LoVo (cell line): ENCODE measurements around the gene MMEL1.
"Not testable (repeated sequence)": the region's sequence is repeated elsewhere in the genome, so short reads cannot be mapped to it uniquely, and the experiment has no call there.

Experiments used
- DNase-seq: peaks from one replicate; pipeline ENCODE4 v3.0.0-alpha.2; 2016; ENCODE audit warnings: low spot score

Gene MMEL1, protein sequence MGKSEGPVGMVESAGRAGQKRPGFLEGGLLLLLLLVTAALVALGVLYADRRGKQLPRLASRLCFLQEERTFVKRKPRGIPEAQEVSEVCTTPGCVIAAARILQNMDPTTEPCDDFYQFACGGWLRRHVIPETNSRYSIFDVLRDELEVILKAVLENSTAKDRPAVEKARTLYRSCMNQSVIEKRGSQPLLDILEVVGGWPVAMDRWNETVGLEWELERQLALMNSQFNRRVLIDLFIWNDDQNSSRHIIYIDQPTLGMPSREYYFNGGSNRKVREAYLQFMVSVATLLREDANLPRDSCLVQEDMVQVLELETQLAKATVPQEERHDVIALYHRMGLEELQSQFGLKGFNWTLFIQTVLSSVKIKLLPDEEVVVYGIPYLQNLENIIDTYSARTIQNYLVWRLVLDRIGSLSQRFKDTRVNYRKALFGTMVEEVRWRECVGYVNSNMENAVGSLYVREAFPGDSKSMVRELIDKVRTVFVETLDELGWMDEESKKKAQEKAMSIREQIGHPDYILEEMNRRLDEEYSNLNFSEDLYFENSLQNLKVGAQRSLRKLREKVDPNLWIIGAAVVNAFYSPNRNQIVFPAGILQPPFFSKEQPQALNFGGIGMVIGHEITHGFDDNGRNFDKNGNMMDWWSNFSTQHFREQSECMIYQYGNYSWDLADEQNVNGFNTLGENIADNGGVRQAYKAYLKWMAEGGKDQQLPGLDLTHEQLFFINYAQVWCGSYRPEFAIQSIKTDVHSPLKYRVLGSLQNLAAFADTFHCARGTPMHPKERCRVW

DNA sequence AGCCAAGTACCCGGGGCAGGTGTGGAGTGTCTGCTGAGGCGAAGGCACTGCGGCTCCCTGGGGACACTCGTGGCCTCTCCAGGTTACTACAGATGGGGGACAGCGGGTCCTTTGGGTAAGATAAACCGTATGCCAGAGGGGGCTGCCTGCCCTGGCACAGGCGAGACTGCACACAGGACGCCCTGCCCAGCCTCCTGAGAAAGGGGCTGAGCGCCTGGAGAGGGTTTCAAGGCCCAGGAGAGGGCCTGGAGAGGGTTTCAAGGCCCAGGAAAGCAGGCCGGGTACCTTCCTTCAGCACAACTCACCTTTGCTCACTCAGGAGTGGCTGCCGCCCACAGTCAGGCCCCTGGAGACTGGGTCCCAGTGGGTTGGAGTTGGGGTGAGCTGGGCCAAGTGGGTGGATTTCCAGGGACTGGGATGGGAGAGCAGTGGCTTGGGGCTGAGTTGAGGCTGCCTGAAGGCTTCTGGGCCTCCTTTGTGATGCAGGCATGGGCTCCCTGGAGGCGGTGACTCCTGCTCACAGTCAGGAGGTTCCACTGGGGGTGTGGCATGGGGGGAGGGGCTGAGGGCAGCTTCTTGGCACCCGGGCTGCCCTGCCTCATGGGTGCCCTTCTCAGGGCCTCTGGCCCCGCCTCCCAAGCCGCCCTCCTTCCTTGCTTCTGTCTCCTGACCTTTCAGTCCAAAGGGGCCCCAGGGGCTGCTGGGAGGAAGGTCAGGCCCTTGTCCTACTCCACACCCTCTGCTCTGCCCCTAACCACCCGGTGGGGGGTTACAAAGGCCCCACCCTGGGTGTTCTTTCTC, at the start of gene MMEL1:
Gene MMEL1 (minus strand): TSS at position 456 of the 801 bp plus-strand sequence. CDS start 3,532 bp downstream, outside the sequence.
- no peak for DNase-seq

DNA sequence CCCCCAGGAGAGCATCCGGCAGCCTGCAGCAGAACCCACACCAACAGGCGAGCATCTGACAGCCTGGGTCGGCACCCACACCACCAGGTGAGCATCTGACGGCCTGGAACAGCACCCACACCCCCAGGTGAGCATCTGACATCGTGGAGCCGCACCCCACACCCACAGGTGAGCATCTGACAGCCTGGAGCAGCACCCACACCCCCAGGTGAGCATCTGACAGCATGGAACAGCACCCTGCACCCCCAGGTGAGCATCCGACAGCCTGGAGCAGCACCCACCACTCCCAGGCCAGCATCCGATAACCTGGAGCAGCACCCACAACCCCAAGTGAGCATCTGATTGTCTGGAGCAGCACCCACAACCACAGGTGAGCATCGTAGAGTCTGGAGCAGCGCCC, 43.9 kb upstream of the MMEL1 start:
- DNase-seq, result not testable (repeated sequence)

GRCh38 chr1:2671656-2672055, 38.8 kb upstream of the MMEL1 start:
- not testable (repeated sequence) for DNase-seq

- not testable (repeated sequence) for DNase-seq
Measured at GRCh38 chr1:2659806-2660205, 27.0 kb upstream of the MMEL1 start.

DNA sequence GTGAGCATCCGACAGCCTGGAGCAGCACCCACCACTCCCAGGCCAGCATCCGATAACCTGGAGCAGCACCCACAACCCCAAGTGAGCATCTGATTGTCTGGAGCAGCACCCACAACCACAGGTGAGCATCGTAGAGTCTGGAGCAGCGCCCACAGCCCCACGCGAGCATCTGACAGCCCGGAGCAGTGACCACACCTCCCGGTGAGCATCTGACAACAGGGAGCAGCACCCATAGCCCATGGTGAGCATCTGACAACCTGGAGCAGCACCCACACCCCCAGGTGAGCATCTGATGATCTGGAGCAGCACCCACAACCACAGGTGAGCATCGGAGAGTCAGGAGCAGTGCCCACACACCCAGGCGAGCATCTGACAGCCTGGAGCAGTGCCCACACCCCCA, 25.1 kb upstream of the MMEL1 start:
- not testable (repeated sequence) for DNase-seq

DNA sequence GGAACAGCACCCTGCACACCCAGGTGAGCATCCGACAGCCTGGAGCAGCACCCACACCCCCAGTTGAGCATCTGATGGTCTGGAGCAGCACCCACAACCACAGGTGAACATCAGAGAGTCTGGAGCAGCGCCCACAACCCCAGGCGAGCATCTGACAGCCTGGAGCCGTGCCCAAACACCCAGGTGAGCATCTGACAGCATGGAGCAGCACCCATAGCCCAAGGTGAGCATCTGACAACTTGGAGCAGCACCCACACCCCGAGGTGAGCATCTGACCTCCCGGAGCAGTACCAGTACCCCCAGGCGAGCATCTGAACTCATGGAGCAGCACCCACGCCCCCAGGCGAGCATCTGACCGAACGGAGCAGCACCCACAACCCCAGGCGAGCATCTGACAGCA, 24.3 kb upstream of the MMEL1 start:
- not testable (repeated sequence) for DNase-seq

- not testable (repeated sequence) for DNase-seq
Measured at GRCh38 chr1:2655598-2656434, 23.0 kb upstream of the MMEL1 start.

DNA sequence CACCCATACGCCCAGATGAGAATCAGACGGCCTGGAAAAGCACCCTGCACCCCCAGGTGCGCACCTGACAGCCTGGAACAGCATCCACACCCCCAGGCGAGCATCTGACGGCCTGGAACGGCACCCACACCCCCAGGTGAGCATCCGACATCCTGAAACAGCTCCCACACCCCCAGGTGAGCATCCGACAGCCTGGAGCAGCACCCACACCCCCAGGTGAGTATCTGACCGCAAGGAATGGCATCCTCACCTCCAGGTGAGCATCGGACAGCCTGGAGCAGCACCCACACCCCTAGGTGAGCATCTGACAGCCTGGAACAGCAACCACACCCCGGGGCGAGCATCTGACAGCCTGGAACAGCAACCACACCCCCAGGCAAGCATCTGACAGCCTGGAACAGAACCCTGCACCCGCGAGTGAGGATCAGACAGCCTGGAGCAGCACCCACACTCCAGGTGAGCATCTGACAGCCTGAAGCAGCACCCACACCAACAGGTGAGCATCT, 21.7 kb upstream of the MMEL1 start:
- DNase-seq, result not testable (repeated sequence)

- not testable (repeated sequence) for DNase-seq
Measured at GRCh38 chr1:2653741-2654442, 21.1 kb upstream of the MMEL1 start.

DNA sequence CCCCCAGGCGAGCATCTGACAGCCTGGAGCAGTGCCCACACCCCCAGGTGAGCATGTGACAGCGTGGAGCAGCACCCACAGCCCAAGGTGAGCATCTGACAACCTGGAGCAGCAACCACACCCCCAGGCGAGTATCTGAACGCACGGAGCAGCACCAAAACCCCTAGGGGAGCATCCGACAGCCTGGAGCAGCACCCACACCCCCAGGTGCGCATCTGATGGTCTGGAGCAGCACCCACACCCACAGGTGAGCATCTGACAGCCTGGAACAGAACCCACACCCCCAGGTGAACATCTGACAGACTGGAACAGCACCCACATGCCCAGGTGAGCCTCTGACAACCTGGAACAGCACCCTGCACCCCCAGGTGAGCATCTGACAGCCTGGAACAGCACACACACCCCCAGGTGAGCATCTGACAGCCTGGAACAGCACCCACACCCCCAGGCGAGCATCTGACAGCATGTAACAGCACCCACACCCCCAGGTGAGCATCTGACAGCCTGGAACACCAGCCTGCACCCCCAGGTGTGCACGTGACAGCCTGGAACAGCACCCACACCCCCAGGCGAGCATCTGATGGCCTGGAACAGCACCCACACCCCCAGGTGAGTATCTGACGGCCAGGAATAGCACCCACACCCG, 20.2 kb upstream of the MMEL1 start:
- DNase-seq, result not testable (repeated sequence)

DNA sequence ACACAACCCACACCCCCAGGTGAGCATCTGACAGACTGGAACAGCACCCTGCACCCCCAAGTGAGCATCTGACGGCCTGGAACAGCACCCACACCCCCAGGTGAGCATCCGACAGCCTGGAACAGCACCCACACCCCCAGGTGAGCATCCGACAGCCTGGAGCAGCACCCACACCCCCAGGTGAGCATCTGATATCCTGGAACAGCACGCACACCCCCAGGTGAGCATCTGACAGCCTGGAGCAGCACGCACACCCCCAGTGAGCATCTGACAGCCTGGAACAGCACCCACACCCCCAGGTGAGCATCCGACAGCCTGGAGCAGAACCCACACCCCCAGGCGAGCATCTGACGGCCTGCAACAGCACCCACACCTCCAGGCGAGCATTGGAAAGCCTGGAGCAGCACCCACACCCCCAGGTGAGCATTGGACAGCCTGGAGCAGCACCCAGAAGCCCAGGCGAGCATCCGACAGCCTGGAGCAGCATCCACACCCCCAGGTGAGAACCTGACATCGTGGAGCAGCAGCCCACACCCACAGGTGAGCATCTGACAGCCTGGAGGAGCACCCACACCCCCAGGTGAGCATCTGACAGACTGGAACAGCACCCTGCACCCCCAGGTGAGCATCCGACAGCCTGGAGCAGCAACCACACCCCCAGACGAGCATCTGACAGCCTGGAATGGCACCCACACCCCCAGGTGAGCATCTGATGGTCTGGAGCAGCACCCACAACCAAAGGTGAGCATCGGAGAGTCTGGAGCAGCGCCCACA, 19.5 kb upstream of the MMEL1 start:
- not testable (repeated sequence) for DNase-seq

DNA sequence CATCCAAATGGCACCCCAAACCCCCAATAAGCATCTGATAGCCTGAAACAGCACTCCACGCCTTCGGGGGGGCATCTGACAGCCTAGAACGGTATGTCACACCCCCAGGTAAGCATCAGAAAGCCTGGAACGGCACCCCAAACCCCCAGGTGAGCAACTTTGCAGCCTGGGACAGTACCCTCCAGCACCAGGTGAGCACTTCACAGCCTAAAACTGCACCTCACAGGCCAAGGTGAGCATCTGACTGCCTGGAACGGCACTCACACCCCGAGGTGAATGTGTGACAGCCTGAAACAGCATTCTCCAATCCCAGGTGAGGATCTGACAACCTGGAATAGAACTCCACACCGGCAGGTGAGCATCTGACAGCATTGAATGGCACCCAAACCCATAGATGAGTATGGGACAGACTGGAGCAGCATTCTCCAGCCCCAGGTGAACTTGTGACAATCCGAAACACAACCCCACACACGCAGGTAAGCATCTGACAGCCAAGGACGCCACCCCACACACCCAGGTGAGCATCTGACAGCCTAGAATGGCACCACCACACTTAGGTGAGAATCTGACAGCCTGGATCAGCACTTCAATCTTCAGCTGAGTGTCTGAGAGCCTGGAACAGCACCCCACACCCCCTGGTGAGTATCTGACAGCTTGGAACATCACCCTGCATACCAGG, 18.3 kb upstream of the MMEL1 start:
- no peak for DNase-seq

GRCh38 chr1:2646837-2647236, 14.0 kb upstream of the MMEL1 start:
- no peak for DNase-seq

DNA sequence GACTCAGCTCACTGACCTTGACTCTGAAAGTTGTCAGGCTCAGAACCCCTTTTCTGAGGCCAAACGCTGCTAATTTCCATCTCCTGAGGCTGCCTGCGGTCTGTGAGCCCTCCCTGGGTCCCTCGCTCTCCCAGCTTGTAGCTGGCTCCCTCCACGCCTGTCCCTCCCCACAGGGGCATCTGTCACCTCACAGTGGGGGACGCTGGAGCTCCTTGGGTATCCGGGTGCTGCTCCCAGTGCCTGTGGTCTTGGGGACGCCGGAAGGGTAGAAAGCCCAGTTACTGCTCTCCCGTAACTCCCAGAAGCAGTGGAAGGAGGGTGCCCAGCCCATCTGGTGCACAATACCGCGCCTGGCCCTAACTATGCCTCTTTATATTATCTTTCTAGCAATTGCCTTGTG, 13.0 kb upstream of the MMEL1 start:
- DNase-seq, result no peak

GRCh38 chr1:2645143-2645542, 12.3 kb upstream of the MMEL1 start:
- DNase-seq, result no peak

DNA sequence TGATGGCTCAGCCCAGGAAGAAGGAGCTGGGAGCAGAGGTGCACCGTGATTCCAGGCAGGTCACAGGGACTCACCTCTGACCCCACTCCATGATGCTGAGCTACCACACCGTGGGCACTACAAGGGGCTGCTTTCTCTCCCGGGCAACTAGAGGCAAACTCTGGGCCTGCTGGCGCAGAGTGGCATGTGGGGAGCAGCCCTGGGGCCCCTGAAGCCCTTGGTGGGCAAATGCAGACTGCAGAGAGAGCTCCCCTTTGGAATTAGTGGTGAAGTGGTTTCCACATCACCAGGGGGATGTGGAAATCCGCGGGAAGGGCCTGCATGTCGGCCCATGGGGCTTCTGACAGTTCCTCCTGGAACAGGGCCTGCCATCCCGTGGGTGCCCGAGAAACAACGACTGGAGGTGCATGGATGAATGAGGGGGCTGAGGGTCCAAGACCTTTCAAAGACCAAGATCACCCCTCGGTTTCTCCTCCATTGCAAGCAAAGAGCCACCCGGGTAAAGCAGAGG, 11.8 kb upstream of the MMEL1 start:
- no peak for DNase-seq

DNA sequence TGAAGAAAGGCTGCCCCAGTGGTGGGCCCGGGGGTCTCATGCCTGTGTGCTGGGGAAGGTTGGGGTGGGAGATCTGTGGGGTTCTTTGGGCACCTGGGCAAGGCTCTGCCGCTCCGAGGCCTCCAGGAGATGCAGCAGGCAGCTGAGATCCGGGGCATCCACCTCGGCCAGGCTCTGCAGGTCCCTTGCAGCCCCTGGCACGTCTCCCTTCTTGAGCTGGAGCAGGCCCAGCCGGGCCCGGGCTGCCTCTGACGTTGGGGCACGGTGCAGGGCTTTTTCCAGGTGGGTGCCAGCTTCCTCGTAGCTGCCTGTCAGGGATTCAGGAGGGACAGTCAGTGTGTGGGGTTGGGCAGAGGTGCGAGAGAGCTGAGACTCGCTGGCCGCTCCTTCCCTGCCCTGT, 11.4 kb upstream of the MMEL1 start:
- DNase-seq, result no peak

GRCh38 chr1:2643414-2644077, 10.7 kb upstream of the MMEL1 start:
- DNase-seq, result no peak
